HL-60 (cell line): ENCODE results near the gene ALDH7A1.

Experiments used
- DNase-seq, 2 experiments: peaks; one replicate each; pipeline ENCODE4 v3.0.0-alpha.2; 2010 to 2020; ENCODE audit warnings: low read depth in 1 of 2, low spot score in 1 of 2
- H3K27ac ChIP-seq: fragments of 250-450 bp; sonication (Bioruptor Pico); replicated peaks from 2 replicates; pipeline ENCODE4 v1.5.1; 2020; ENCODE audit warnings: mild to moderate bottlenecking, moderate library complexity
- H3K27me3 ChIP-seq: fragments of 250-450 bp; sonication (Bioruptor Pico); 2 replicates; pipeline ENCODE4 v1.5.1; 2021; ENCODE audit warnings: mild to moderate bottlenecking, moderate library complexity; ENCODE audit not compliant: insufficient read depth, poor library complexity, severe bottlenecking
- H3K4me3 ChIP-seq: replicated peaks from 2 replicates; pipeline ENCODE4 v1.5.1; 2011; ENCODE audit warnings: mild to moderate bottlenecking, control low read depth, low read length; ENCODE audit not compliant: insufficient read depth
- GABPA ChIP-seq: IDR thresholded peaks from 2 replicates; pipeline ENCODE4 v1.6.1; 2012; ENCODE audit warnings: low read depth
- POLR2AphosphoS5 ChIP-seq: IDR thresholded peaks from 2 replicates; pipeline ENCODE4 v1.6.1; 2012; ENCODE audit warnings: low read depth
- SPI1 ChIP-seq: IDR thresholded peaks from 2 replicates; pipeline ENCODE4 v1.6.1; 2012; ENCODE audit warnings: low read depth, mild to moderate bottlenecking, borderline replicate concordance
- TF ChIP-seq, protein P1 (sequence below): IDR thresholded peaks from 2 replicates; pipeline ENCODE4 v1.6.1; 2012; ENCODE audit warnings: low read depth; ENCODE audit not compliant: insufficient replicate concordance
- TF ChIP-seq, protein P2 (sequence below): IDR thresholded peaks from one replicate; pipeline ENCODE4 v1.5.1; 2011; ENCODE audit warnings: low read length, control low read depth, inconsistent platforms; ENCODE audit not compliant: insufficient read depth

ALDH7A1 gene

DNA sequence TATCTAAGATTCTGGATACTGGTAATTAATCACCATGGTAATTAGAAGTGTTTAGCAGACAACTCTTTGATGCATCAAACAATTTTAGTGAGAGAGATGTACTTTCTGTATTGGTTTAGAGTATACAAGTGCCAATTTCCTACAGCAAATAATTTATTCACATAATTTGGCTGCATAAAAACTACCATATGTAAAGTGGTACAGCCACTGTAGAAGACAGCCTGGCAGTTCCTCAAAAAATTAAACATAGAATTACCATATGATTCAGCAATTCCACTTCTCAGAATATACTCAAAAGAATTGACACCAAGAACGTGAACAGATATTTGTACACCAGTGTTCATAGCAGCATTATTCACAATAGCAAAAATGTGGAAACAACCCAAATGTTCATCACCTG, 41.9 kb upstream of the ALDH7A1 start:
- Histone ChIP-seq H3K27me3 (no peaks in the 10 kb centered on the region), H3K4me3 (no peak overlapping the region), H3K27ac (no peak overlapping the region)
- DNase-seq = no peak
- TF ChIP-seq, protein P1, sequence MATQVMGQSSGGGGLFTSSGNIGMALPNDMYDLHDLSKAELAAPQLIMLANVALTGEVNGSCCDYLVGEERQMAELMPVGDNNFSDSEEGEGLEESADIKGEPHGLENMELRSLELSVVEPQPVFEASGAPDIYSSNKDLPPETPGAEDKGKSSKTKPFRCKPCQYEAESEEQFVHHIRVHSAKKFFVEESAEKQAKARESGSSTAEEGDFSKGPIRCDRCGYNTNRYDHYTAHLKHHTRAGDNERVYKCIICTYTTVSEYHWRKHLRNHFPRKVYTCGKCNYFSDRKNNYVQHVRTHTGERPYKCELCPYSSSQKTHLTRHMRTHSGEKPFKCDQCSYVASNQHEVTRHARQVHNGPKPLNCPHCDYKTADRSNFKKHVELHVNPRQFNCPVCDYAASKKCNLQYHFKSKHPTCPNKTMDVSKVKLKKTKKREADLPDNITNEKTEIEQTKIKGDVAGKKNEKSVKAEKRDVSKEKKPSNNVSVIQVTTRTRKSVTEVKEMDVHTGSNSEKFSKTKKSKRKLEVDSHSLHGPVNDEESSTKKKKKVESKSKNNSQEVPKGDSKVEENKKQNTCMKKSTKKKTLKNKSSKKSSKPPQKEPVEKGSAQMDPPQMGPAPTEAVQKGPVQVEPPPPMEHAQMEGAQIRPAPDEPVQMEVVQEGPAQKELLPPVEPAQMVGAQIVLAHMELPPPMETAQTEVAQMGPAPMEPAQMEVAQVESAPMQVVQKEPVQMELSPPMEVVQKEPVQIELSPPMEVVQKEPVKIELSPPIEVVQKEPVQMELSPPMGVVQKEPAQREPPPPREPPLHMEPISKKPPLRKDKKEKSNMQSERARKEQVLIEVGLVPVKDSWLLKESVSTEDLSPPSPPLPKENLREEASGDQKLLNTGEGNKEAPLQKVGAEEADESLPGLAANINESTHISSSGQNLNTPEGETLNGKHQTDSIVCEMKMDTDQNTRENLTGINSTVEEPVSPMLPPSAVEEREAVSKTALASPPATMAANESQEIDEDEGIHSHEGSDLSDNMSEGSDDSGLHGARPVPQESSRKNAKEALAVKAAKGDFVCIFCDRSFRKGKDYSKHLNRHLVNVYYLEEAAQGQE = no peak
- TF ChIP-seq SPI1 (no peak; the same call in 1 of the 2 replicates), POLR2AphosphoS5 (no peak), GABPA (no peak)
- TF ChIP-seq, protein P2, sequence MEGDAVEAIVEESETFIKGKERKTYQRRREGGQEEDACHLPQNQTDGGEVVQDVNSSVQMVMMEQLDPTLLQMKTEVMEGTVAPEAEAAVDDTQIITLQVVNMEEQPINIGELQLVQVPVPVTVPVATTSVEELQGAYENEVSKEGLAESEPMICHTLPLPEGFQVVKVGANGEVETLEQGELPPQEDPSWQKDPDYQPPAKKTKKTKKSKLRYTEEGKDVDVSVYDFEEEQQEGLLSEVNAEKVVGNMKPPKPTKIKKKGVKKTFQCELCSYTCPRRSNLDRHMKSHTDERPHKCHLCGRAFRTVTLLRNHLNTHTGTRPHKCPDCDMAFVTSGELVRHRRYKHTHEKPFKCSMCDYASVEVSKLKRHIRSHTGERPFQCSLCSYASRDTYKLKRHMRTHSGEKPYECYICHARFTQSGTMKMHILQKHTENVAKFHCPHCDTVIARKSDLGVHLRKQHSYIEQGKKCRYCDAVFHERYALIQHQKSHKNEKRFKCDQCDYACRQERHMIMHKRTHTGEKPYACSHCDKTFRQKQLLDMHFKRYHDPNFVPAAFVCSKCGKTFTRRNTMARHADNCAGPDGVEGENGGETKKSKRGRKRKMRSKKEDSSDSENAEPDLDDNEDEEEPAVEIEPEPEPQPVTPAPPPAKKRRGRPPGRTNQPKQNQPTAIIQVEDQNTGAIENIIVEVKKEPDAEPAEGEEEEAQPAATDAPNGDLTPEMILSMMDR = no peak

DNA sequence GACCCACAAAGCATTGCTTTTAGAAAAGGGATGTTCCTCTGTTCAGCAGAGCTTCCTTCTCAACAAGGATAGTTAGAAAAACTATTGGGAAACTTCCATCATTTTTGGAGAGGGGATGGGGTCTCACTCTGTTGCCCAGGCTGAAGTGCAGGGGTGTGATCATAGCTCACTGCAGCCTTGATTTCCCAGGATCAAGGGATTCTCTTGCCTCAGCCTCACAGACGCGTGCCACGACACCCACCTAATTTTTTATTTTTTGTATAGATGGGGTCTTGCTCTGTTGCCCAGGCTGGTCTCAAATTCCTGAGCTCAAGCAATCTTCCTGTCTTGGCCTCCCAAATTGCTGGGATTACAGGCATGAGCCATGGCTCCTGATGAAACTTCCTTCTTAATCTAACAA, 40.6 kb upstream of the ALDH7A1 start:
- TF ChIP-seq SPI1 (no peak), GABPA (no peak), POLR2AphosphoS5 (no peak)
- TF ChIP-seq, protein P2 = no peak
- TF ChIP-seq, protein P1 = no peak
- no peaks in the 10 kb centered on the region for H3K27me3 ChIP-seq
- no peak overlapping the region for H3K4me3 ChIP-seq
- no peak for DNase-seq
- H3K27ac ChIP-seq = no peak overlapping the region

DNA sequence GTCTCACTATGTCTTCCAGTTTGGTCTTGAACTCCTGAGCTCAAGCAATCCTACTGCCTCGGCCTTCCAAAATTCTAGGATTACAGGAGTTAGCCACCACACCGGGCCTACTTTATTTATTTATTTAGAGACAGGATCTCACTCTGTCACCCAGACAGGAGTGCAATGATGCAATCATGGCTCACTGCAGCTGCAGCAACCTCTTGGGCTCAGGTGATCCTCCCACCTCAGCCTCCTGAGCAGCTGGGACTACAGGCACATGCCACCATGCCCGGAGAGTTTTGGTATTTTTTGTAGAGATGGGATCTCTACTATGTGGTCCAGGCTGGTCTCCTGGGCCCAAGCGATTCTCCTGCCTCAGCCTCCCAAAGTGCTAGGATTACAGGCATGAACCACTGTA, 38.5 kb upstream of the ALDH7A1 start:
- Histone ChIP-seq H3K27me3 (no peaks in the 10 kb centered on the region), H3K27ac (no peak overlapping the region), H3K4me3 (no peak overlapping the region)
- DNase-seq = no peak
- TF ChIP-seq, protein P1 = no peak
- no peak for TF ChIP-seq SPI1
- no peak for TF ChIP-seq POLR2AphosphoS5
- TF ChIP-seq, protein P2 = no peak
- no peak for TF ChIP-seq GABPA
